Motor neuron (in vitro differentiated cells): ENCODE results near the gene CCL25. TPM values are rescaled to one million over a fixed set of nuclear protein-coding genes. Genes with fewer than 3 reads are reported as not detected.

Source experiments
- ATAC-seq, 8 experiments: fragments of 200-7000 bp; cut with Tn5 transposase; replicated peaks in 6 of 8; 2 replicates each; pipeline ENCODE4 v1.8.0; 2021; ENCODE audit warnings: mild to moderate bottlenecking in 8 of 8, moderate library complexity in 8 of 8
- H3K27ac ChIP-seq, 2 donors: fragments of 250-450 bp; sonication (Bioruptor Pico); 2 replicates each; pipeline ENCODE4 v1.9.0; 2021; ENCODE audit warnings: antibody characterized with exemption in 2 of 2, mild to moderate bottlenecking in 2 of 2, moderate library complexity in 1 of 2
- H3K4me1 ChIP-seq, 2 donors: fragments of 250-450 bp; sonication (Bioruptor Pico); replicated peaks in 1 of 2; 2 replicates each; pipeline ENCODE4 v1.6.1; 2021; ENCODE audit warnings: antibody characterized with exemption in 2 of 2, mild to moderate bottlenecking in 2 of 2, moderate library complexity in 1 of 2
- H3K4me3 ChIP-seq, 5 donors: fragments of 250-450 bp; sonication (Bioruptor Pico); 2 replicates each; pipeline ENCODE4 v1.9.0; 2021; ENCODE audit warnings: antibody characterized with exemption in 5 of 5, mild to moderate bottlenecking in 5 of 5, moderate library complexity in 4 of 5
- WGBS, 10 experiments: fragments of 450-650 bp; shearing (Covaris generic); methylation state at CpG; one replicate each; pipeline ENCODE4 v1.0.0; 2022; 5-methylcytosine and 5-hydroxymethylcytosine counted together
- in situ Hi-C, 9 experiments: fragments of 400-800 bp; cut with MboI; loops; one replicate each; pipeline ENCODE4 v1.15.0; 2021; ENCODE audit warnings: low sequenced_read_pairs in 9 of 9, low pct_unique_long_range_greater_than_20kb in 2 of 9; ENCODE audit not compliant: unreplicated experiment in 9 of 9
- total RNA-seq, 8 experiments: library from RNA; unstranded; fragments of 300-600 nt; gene quantifications; 2 replicates each; pipeline versions ENCODE4 v1.2.3 to v1.2.4, GENCODE V29; 2022

Gene CCL25
- total RNA-seq, 8 experiments from 2014 or later: 0.41 to 1.3 (median 0.75) TPM; not detected in 4

DNA sequence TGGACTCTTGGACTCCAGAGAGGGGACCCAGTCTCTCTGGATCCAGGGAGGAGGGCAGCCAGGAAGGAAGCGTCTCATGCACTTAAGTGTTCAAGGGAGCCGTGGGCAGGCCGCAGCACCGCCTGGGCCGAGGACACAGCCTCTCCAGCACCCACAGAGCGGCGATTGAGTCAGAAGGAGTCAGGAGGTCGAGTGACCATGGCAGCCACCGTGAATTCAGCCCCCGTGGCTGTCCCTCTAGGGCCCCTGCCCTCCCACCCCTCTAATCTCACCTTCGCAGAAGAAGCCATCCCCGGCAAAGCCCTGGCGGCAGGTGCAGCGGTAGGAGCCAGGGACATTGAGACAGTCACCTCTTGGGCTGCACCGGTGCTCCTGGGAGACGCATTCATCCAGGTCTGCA lies 58.8 kb downstream of the CCL25 start:
- no peaks in the 10 kb centered on the region for H3K4me1 ChIP-seq
- no CpG with 5 or more reads among the region's 16 CpGs for WGBS, 10 experiments
- no peak for ATAC-seq
- in situ Hi-C loops: no loop called here
- H3K4me3 ChIP-seq: no peak overlapping the region
- no peak overlapping the region for H3K27ac ChIP-seq

Other genes starting within 250 kb of the CCL25 start
- 10 to 100 TPM in 7 of 8 experiments, 1 to 10 TPM in 1; 7.7 to 25.7 (median 16.7) TPM for gene EVI5L, start 222.5 kb upstream of the CCL25 start, total RNA-seq
- 1 to 10 TPM in 5 of 8 experiments, under 1 TPM in 3; 0.27 to 6.4 (median 1.3) TPM for gene PRR36, start 178.4 kb upstream of the CCL25 start, total RNA-seq
- 1 to 10 TPM in 4 of 8 experiments, under 1 TPM in 3, not detected in 1; 0.16 to 3.1 (median 1.4) TPM for gene LRRC8E, start 164.2 kb upstream of the CCL25 start, total RNA-seq
- 10 to 100 TPM; 10.3 to 28.2 (median 16.9) TPM for gene MAP2K7, start 148.9 kb upstream of the CCL25 start, total RNA-seq
- 1 to 10 TPM in 1 of 8 experiments, under 1 TPM in 6, not detected in 1; 0.16 to 1.2 (median 0.45) TPM for gene TGFBR3L, start 137.9 kb upstream of the CCL25 start, total RNA-seq
- 10 to 100 TPM; 12.5 to 27.1 (median 19.1) TPM for gene SNAPC2, start 132.4 kb upstream of the CCL25 start, total RNA-seq
- gene CTXN1, start 126.6 kb upstream of the CCL25 start, total RNA-seq: 10 to 100 TPM in 2 of 8 experiments, 1 to 10 TPM in 5, under 1 TPM in 1; 0.87 to 29.6 (median 9.1) TPM
- gene TIMM44, start 109.1 kb upstream of the CCL25 start, total RNA-seq: 100 to 1,000 TPM in 2 of 8 experiments, 10 to 100 TPM in 6; 38.7 to 106 (median 65.1) TPM
- gene ELAVL1, start 47.1 kb upstream of the CCL25 start, total RNA-seq: 10 to 100 TPM; 22.4 to 86.2 (median 31.9) TPM
- gene FBN3, start 96.8 kb downstream of the CCL25 start, total RNA-seq: 1 to 10 TPM in 5 of 8 experiments, under 1 TPM in 1, not detected in 2; 0.07 to 4.8 (median 3.6) TPM
- gene CERS4, start 156.6 kb downstream of the CCL25 start, total RNA-seq: 10 to 100 TPM in 7 of 8 experiments, 1 to 10 TPM in 1; 3.2 to 55.1 (median 35.8) TPM